Heart left ventricle (tissue), 16 donors: ENCODE measurements around the gene MFF. TPM values are rescaled to one million over a fixed set of nuclear protein-coding genes. Genes with fewer than 3 reads are reported as not detected.
A peak's percentile ranks its signal among the peaks of the same experiment; 100 is the strongest.

ENCODE experiments used
- ATAC-seq, 4 donors: fragments of 200-7000 bp; cut with Tn5 transposase; one replicate each; pipeline ENCODE4 v1.9.1; 2020 to 2022; ENCODE audit warnings: moderate library complexity in 4 of 4, mild to moderate bottlenecking in 3 of 4, moderate number of reproducible peaks in 1 of 4
- DNase-seq, 5 donors: peaks; one replicate each; pipeline ENCODE4 v3.0.0-alpha.2; 2020
- H3K27ac ChIP-seq, 12 donors: fragments of 200-600 bp; sonication (generic) in 4 of 12; one replicate each; pipeline versions ENCODE4 v1.5.0 to v1.8.0; 2016 to 2022; ENCODE audit warnings: mild to moderate bottlenecking in 2 of 12
- H3K27me3 ChIP-seq, 9 donors: fragments of 200-600 bp; sonication (generic) in 2 of 9; one replicate each; pipeline versions ENCODE4 v1.5.1 to v1.8.0; 2016 to 2022; ENCODE audit warnings: mild to moderate bottlenecking in 3 of 9
- H3K36me3 ChIP-seq, 9 donors: fragments of 200-600 bp; sonication (generic) in 2 of 9; one replicate each; pipeline versions ENCODE4 v1.5.0 to v1.8.0; 2018 to 2022; ENCODE audit warnings: mild to moderate bottlenecking in 2 of 9
- H3K4me1 ChIP-seq, 12 donors: fragments of 200-600 bp; sonication (generic) in 4 of 12; one replicate each; pipeline versions ENCODE4 v1.5.0 to v1.8.0; 2016 to 2022; ENCODE audit warnings: mild to moderate bottlenecking in 3 of 12
- H3K4me3 ChIP-seq, 12 donors: fragments of 200-600 bp; sonication (generic) in 4 of 12; one replicate each; pipeline versions ENCODE4 v1.5.0 to v1.8.0; 2017 to 2022; ENCODE audit warnings: mild to moderate bottlenecking in 9 of 12, moderate library complexity in 4 of 12
- H3K9me3 ChIP-seq, 12 donors: fragments of 200-600 bp; sonication (generic) in 4 of 12; one replicate each; pipeline versions ENCODE4 v1.5.0 to v1.8.0; 2016 to 2022; ENCODE audit warnings: mild to moderate bottlenecking in 1 of 12
- CTCF ChIP-seq, 12 donors: fragments of 200-600 bp; sonication (generic) in 4 of 12; IDR thresholded peaks; one replicate each; pipeline versions ENCODE4 v1.5.0 to v1.8.0; 2018 to 2022; ENCODE audit warnings: antibody characterized with exemption in 12 of 12, mild to moderate bottlenecking in 5 of 12
- POLR2A ChIP-seq, 2 donors: fragments of 450-650 bp; IDR thresholded peaks; one replicate each; pipeline ENCODE4 v1.6.1; 2017; ENCODE audit warnings: antibody characterized with exemption in 2 of 2, mild to moderate bottlenecking in 2 of 2, moderate library complexity in 2 of 2
- WGBS, 4 donors: extraction: QIAGEN DNeasy Blood & Tissue Kit in 2 of 4; methylation state at CpG; one replicate each; pipeline versions ENCODE4 v1.1.5 to v1.1.7; 2013 to 2018; 5-methylcytosine and 5-hydroxymethylcytosine counted together
- intact Hi-C, 10 donors: fragments of 100-400 bp; cut with DNase I; formaldehyde crosslinking; loops; one replicate each; pipeline versions ENCODE4 v1.11.1 to v1.14.2; 2022
- polyA plus RNA-seq, 2 donors: library from polyadenylated mRNA; stranded (reverse); fragments of 200-250 nt; gene quantifications; one replicate each; pipeline ENCODE4 v1.2.3, GENCODE V29; 2013
- total RNA-seq, 9 donors: library from RNA; depleted of rRNA in 2 of 9; stranded (reverse); fragments of >200 nt in 2 of 9; fragmentation: NEBNext Ultra II Directional in 3 of 9; extraction: Animal tissue kit (Norgen Biotek cat#: 25700) in 3 of 9; gene quantifications; one replicate each; pipeline versions ENCODE4 v1.1.0 to v1.2.4, GENCODE V29; 2016 to 2023
- donor health status: ischemic (EF 13 %, LVEDD 7.1; RV severe dilation, severe dysfunction).
- donor health status: healthy with polysubstance abuse.
- donor health status: DM: no; HTN: yes; CAD: no.
- donor health status: DM: no; HTN: no; CAD: no.
- donor health status: ischemic (EF 25% LVEDD 6.9; RV normal size, moderate dysfunction).
- donor health status: ischemic (EF 25% LVEDD 5.7; RV mildly dilated, moderate dysfunction).
- donor health status: healthy.
- donor health status: DM: yes; HTN: yes; CAD: no.
- donor health status: ischemic (EF 35%, LVEDD 5.7; RV mildly dilated, moderate dysfunction).
- donor health status: nonischemic (EF 11% LVEDD 7.7; RV severe dilation, severe dysfunction).
- donor health status: DM: yes; HTN: yes; CAD: no.
- donor health status: PGD.
- donor health status: ischemic (EF 29% LVEDD 5.4; RV normal size, mild dysfunction).
- donor health status: nonischemic (EF 23%, LVEDD 6.1; RV moderate dilation, normal function).

The MFF gene
- total and polyA plus RNA-seq, 11 donors: 60.1 to 117 (median 79.7) TPM

GRCh38 chr2:227335713-227336112, 10.7 kb downstream of the MFF start:
- TF ChIP-seq POLR2A (IDR thresholded peaks at IDR 0.05) (no peak), CTCF (IDR thresholded peaks at IDR 0.05) (no peak)
- no peak for ATAC-seq
- 88 to 98% (median 95%) methylated on average over 1 of the region's 1 CpG for WGBS, 4 donors
- intact Hi-C loops: no loop called here
- Histone ChIP-seq H3K27ac (peak overlapping the region in 1 of 12 donors; percentile 19), H3K4me1 (peaks cover 0 to 11% (median 0%) of the 10 kb centered on the region in 12 donors), H3K27me3 (no peaks in the 10 kb centered on the region), H3K36me3 (peaks cover 0 to 87% (median 71%) of the 10 kb centered on the region in 9 donors), H3K4me3 (no peak overlapping the region), H3K9me3 (no peaks in the 10 kb centered on the region)
- no peak for DNase-seq

- no peaks in the 10 kb centered on the region for H3K9me3 ChIP-seq
- DNase-seq (no peak), ATAC-seq (no peak)
- no peaks in the 10 kb centered on the region for H3K27me3 ChIP-seq
- TF ChIP-seq CTCF (IDR thresholded peaks at IDR 0.05) (no peak), POLR2A (IDR thresholded peaks at IDR 0.05) (no peak)
- intact Hi-C loops: no loop called here
- H3K36me3 ChIP-seq: peaks cover 0 to 86% (median 60%) of the 10 kb centered on the region in 9 donors
- H3K4me1 ChIP-seq: peaks cover 0 to 11% (median 0%) of the 10 kb centered on the region in 12 donors
- no peak overlapping the region for H3K4me3 ChIP-seq
- WGBS, 4 donors: 93 to 95% (median 95%) methylated on average over 2 of the region's 2 CpGs
- H3K27ac ChIP-seq: no peak overlapping the region
Observed at GRCh38 chr2:227337442-227337841, 12.4 kb downstream of the MFF start.

GRCh38 chr2:227339098-227339599, 14.1 kb downstream of the MFF start:
- DNase-seq: no peak
- intact Hi-C loops: no loop called here
- TF ChIP-seq POLR2A (IDR thresholded peaks at IDR 0.05) (no peak), CTCF (IDR thresholded peaks at IDR 0.05) (no peak)
- no peaks in the 10 kb centered on the region for H3K27me3 ChIP-seq
- no peaks in the 10 kb centered on the region for H3K9me3 ChIP-seq
- H3K27ac ChIP-seq: no peak overlapping the region
- 91 to 98% (median 95%) methylated on average over 2 of the region's 2 CpGs for WGBS, 4 donors
- no peak overlapping the region for H3K4me3 ChIP-seq
- H3K4me1 ChIP-seq: peaks cover 0 to 11% (median 0%) of the 10 kb centered on the region in 12 donors
- H3K36me3 ChIP-seq: peaks cover 0 to 85% (median 60%) of the 10 kb centered on the region in 9 donors
- ATAC-seq: no peak

GRCh38 chr2:227340106-227340505, 15.1 kb downstream of the MFF start:
- no peak for TF ChIP-seq POLR2A (IDR thresholded peaks at IDR 0.05)
- TF ChIP-seq CTCF (IDR thresholded peaks at IDR 0.05): no peak
- Histone ChIP-seq H3K4me3 (no peak overlapping the region), H3K36me3 (peaks cover 0 to 82% (median 63%) of the 10 kb centered on the region in 9 donors), H3K27ac (no peak overlapping the region), H3K27me3 (no peaks in the 10 kb centered on the region), H3K9me3 (no peaks in the 10 kb centered on the region), H3K4me1 (peaks cover 0 to 11% (median 0%) of the 10 kb centered on the region in 12 donors)
- no peak for ATAC-seq
- intact Hi-C loops: no loop called here
- WGBS, 4 donors: 68 to 73% (median 70%) methylated on average over 6 of the region's 6 CpGs
- no peak for DNase-seq
